GM21390 (cell line): ENCODE measurements around the gene ATP8A2.

ENCODE experiments used
- ATAC-seq: cut with Tn5 transposase; IDR thresholded peaks from one replicate; pipeline ENCODE4 v1.9.1; 2021; ENCODE audit not compliant: unreplicated experiment

ATP8A2 gene

DNA sequence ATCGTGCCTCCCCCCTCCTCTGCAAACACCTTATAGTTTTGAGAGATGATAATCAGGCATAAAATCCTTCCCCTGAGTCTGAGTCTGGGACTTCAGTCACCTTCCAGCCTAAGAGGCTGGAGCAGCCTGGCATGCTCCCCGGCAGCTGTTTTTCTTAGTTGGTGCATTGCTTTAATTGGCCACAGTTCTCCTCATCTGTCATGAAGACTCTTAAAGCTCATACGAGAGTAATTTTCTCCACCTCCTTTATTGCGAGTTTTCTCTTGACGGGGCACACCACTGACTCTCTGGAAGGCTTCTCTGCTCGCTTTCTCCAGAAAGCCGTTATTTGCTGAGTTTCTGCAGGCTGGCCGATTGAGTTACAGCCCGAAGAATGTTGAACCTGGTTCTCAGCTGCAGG, 310.5 kb downstream of the ATP8A2 start:
- ATAC-seq, result no peak

DNA sequence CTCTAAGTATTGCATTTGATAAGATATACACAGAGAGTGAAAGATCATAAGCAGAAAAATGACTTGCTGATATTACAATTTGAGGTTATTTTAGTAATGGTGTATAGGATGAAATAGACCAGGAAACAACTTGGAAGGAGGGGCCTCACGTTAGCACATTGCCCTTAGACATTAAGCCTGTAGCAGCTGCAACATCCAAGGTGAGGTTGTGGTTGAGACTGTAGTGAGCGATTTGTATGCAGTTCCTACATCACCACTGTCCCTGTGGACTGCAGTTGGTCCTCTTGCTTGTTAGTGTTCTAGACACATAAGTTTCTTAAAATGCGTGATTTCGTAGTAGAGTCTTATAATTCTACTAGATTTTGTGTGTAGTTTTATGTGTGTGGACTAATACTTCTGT, 311.3 kb downstream of the ATP8A2 start:
- ATAC-seq, result no peak

DNA sequence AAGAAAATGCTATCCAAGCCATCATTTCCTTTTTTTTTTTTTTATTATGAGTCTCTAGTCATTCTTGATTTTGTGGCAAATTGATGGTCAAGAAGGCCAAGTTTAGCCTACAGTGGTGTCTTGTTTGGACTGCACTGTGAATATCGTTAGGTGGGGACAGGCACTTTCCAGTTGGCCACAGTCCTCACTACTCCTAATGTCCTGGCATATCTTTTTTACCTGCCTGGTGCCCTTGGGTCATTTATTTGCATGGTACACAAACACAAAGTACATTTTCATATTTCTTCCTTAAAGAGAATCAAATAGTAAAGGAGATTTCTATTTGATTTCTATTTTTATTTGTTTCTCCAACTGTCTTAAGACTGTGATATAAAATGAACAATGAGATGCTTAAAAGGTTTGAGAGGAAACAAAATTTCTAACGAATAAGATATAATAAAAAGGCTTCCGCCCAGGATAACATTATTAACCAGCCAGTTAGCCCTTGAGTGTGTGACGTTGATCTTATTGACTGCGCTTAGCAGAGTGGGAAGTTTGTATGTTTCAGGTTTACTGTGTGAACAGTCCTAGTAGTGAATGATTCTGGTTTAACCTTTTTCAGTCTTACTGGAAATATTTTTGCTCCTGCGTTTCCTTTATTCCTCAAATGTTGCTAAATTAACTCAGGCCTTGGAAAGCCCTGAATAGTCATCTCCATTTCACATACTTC, 312.0 kb downstream of the ATP8A2 start:
- ATAC-seq, result no peak

DNA sequence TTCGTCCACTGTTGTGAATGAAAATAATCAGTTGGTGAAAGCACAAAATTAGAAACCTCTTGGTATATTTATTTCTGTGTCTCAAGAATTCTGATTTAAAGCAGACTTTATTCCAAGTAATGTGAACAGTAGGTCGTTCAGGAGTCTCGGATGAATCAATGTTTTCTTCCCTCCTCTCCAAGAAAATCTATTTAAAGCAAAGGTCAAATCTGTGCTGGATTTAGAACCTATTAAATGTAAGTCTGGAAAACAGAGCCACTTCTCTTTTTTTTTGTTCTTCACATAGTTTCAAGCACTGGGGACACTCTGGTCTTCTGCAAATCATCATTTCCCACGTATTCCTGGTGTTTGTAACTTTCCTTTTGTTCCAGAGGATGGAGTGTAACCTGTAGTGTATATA, 312.7 kb downstream of the ATP8A2 start:
- no peak for ATAC-seq

DNA sequence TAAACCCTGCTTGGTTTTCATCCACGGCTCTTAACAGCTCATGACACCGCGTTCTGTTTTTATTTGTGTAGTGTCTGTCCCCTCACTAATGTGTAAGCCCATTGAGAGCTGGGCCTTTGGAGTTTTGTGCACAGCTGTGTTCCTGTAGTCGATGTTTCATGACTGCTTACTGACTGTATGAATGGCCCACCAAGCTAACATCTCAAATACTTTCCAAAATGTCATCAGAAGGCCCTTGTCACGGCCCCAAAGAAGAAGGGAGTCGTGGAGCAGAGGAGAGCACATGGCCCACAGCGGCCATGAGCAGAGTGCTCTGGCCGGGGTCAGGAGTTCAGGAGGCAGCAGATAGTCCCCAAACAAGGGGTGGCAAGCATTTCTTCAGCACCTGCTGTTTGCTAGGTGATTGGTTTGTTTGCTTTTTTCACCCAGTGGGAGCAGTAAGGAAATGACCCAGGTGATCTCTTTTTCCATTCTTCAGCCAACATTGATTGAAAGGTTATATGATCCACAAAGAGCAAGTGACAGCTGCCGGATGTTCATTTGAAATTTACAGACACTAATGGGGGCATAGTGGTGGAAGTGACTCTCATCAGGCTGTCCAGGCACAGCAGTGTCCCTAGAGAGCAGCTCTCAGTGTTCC, 315.2 kb downstream of the ATP8A2 start:
- ATAC-seq, result no peak

DNA sequence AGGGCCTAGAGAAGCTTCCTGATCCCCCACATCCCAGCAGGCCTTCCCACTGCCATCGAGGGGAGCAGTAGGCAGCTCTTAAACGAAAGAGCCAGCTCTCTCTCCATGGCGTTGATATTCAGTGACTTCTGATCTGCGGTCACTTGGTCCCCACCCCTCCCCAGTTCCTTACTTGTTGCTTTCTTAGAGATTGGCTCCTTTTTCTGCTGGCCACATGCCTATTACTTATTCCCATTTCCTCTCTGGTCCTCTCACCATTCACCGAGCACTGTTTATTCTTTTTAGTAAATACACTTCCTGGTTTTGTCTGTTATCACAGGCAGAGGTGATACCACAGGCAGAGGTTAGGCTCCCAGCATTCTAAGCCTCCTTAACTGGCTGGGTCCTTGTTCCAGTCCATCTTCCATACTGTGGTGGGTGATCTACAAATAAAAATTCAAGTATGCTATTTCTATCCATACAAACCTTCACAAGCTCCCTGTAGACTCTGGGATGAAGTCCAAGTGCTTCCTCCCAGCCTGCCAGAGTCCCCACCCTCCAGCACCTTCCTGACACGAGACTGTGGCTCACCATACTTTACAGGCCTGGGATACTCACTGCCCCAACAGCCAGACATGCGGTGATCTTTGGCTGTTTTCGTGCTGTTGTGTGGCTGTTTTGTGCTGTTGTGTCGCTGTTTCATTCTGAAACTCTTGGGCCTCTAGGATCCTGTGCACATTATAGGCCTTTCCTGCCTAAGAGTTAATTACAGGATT, 315.9 kb downstream of the ATP8A2 start:
- no peak for ATAC-seq

DNA sequence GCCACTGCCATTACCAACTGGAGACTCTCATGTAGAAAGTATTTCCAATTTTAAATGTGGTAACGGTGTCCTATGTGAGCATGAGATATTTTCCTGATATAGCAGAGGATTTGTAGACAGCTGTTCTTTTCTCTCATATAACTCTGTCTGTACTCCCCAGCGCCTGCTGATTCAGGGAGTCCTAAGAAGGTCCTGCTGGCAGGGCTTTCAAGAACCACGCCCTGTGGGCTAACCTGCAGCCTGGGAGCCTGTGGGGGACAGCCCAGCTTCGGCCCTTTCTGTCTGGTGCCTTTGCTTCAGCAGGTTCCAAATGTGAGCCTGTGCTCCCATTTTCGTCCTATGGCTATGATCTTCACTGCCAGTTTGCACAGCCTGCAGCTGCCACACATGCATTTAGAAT, 316.8 kb downstream of the ATP8A2 start:
- no peak for ATAC-seq

DNA sequence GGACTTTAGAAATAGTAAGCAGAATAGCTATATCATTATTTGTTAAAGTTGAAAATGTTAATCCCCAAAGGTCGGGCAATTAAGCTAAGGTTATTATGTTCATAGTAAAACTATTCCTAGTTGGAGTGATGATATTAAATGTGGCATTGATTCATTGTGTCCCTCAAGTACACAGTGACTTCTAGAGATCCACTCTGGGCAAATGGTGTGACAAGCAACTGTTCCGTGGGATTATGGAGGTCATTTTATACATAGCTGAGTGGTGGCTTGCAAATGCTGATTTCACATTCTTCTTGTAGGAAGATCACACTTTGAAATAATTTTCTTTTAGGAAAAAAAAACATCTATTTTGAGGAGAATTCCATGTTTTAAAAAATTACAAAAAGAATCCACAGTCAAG, 317.8 kb downstream of the ATP8A2 start:
- no peak for ATAC-seq

DNA sequence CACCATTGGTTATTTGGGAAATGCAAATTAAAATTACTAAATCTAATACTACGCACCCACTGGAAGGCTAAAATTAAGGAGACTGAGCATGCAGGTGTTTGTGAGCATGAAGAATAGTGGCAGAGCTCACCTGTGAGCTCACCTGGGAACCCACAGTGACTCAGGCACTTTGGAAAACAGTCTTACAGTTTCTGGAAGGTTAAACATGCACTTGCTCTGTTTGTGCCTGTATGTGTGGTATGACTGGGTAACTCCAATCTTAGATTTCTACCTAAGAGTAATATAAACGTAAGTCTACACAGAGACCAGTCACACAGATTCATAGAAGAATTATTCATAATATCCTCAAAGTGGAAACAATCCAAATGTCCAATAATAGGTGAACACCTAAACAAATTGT, 318.8 kb downstream of the ATP8A2 start:
- ATAC-seq, result no peak

DNA sequence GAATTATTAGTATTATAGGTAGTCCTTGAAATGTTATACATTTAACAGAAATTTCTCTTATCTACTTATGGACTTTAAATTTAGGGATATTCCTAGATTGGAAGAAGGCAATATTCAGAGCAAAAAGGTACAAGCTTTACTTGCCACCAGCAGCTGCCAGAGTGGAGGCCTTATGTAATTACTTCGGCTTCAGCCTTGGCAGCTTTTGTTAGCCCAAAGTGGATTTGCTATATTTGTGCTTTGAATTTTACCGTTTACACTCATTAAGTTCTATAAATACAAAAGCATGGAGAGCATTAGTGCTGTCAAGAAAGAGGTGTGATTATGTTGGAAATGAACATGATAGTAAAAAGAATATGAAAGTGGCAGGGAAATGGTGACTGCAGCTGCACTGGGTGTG, 319.9 kb downstream of the ATP8A2 start:
- ATAC-seq, result no peak

DNA sequence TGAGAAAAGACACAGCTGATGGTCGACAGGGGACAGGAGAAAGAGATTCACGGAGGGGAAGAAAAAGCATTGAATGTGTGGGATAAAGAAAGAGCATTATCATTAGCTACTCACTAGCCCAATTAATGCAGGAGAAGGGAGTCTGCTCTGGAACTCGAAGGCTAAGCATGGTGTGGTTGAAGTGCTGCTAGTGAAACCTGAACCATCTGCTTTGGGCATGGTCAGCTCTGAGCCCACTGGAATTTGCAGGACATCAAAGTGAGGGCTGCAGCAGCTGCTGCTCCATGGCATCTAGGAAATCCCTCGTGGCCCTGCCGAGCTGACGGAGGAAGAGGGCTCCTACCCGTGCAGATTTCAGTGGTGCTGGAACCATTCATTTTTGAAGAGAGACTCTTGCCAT, 320.3 kb downstream of the ATP8A2 start:
- ATAC-seq, result no peak

DNA sequence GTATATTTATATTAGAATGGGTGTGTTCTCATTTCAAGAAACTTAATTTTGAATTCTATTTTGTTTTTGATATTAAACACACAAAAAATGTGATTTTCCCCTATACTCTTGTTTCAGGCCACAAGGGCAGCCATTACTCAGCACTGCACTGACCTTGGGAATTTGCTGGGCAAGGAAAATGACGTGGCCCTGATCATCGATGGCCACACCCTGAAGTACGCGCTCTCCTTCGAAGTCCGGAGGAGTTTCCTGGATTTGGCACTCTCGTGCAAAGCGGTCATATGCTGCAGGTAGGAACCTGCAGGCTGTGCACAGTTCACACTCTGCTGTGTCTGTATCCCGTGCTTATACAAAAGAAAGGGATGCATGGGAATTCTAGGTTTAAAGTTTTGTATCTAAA, 327.3 kb downstream of the ATP8A2 start:
- ATAC-seq, result no peak

DNA sequence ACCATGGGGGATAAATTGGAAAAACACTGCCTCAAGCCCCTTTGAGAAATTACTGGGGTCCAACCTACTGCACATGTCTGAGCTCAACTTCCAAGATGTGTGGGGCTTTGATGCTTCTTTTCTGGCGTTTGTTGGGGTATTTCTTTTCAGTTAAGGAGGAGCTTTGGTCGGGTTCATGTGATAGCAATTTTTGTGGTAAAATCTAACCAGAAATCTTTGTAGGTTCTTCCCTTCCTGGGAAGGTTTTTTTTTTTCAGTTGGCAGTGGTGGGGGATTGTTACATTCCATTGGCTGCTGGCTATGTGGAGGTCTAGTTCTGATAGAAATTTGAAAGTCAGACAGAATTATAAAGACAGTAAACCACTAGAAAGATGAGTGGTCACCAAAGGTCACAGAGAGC, 327.8 kb downstream of the ATP8A2 start:
- ATAC-seq, result no peak

DNA sequence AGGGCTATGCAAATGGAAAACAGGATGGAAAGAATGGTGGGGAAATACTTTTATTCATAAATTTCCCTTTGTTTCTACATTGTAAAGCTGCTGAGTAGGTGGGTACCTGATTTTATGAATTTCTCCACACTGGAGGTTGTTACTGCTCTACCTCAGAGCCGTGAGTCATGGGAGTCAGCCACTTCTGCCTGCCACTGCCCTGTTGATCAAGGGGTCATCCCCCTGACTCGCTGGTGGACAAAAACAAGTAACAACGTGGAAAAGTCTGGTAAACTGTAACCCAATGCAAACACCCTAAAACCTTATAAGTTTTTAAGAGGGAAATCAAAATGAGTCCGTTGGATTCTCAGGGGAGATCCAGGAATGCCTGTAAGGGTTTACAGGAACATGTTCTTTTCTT, 329.5 kb downstream of the ATP8A2 start:
- no peak for ATAC-seq

DNA sequence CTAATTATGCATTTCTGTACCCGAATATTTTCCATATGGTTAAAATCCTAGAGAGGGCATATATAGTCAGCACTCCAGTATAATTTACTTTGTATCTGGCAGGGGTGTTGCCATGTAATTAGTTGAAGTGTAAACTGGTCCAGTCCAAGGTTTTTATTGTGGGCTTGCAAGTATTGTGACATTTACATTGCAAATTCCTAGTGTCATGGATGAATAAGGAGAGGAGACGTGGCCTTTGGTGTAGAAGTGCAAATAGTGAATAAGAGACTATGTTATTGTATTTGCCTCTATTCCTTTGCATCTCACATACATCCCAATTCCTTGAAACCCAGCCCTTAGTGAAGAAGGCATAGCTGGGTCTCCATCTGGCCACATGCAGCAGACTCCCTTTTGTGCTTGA, 330.6 kb downstream of the ATP8A2 start:
- ATAC-seq, result no peak

DNA sequence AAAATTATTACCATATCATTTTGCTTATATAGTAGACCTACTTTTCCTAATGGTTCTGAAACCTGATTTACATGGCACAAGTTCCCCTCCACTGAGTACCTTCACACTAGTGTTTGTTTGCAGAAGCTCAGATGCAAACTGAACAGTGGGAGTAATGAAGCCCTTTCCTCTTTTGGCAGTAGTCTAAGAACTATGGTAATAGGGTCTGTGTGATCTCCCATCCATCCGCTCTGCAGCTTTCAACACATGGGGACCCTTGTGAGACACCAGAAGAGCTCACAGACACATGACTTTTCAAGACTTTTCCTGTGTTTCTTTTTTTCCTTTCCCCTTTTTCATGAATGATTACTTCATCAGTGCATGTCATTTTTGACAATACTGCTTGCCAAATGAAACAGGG, 336.0 kb downstream of the ATP8A2 start:
- no peak for ATAC-seq

DNA sequence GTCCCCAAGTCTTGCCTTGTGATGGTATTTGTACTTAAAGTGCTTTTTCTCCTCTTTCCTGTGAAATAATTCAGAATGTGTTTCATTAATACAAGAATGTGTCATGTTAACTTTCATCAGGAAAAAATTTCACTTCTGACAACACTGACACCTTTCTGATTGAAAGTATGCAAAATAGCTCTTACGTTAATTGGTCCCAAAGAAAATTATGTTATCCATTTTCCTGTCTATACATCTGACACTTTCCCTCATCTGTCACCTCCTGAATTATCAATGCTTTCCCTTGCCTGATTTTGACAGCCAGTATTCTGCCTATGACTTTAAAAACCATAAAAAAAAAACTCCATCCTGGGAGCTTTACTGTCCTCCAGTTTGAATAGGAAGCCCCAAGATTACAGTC, 336.5 kb downstream of the ATP8A2 start:
- no peak for ATAC-seq

DNA sequence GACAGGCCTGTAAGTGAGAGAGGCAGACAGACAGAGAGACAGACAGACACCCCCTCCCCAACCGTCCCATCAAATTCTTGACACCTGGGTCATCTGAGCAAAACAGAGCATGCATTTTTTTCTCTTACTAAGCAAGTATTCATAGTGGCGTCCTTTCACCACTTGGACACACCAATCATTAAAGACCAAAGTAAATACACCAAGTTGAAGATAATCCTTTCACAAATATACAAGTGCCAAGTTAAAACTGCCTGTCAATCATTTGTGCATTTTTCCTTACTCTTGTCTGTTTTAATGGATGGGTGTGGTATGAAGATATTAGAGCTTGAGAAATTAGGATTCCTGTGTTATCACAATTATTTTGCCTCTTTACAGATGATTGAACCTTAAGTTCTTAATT, 337.3 kb downstream of the ATP8A2 start:
- ATAC-seq, result no peak

DNA sequence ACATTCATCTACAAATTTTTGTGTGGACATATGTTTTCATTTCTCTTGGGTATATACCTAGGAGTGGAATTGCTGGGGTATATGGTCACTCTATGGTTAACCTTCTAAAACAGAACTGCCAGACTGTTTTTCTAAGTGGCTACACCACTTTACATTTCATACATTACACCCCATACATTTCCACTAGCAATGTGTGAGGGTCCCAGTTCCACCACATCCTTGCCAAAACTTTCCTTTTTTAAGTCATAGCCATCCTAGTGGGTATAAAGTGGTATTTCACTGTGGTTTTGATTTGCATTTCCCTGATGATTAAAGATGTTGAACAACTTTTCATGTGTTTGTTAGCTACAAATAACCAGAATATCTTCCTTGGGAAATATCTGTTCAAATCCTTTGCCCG, 344.0 kb downstream of the ATP8A2 start:
- no peak for ATAC-seq

DNA sequence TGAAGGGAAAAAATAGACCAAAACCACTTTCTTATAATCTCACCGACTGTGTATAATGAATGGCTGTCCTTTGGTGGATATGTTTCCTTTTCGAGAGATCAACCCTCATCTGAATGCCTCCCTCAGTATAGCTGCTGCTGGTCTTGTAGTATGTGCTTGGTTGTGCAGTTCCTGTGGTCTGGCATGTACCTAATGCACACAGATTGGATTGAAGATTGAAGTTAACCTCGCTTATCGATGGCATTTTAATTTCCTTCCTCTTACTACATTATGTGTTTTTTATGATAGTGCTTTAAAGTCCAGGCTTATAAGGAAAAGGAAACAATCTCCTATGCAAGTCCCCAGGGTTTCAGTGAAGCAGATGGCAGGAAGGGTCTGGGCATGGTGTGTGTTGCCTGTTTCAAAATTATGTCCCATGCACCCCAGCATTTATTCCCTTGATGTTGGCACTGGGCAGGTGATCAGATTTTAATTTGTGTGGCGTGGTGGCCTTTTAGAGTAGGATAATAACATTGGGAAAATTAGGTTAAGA, 346.0 kb downstream of the ATP8A2 start:
- ATAC-seq, result no peak

DNA sequence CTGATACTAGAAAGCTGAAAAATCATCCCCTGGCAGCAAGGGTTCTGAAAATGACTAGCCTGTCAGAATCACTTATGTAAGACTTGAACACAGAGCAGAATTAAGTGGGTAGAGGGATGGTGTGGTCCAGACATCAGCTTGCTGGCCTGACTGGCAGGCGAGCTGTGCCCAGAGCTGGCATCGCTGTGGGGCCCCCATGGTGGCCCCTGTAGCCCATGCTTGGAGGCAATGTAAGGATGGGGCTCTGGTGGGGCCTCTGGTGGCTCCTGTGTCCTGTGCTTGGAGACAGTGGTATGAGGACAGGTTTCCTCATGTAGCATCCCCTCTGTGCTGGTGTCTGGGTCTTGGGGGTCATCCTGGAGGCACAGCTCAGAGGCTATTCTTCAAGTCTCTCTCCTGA, 347.9 kb downstream of the ATP8A2 start:
- ATAC-seq, result no peak

DNA sequence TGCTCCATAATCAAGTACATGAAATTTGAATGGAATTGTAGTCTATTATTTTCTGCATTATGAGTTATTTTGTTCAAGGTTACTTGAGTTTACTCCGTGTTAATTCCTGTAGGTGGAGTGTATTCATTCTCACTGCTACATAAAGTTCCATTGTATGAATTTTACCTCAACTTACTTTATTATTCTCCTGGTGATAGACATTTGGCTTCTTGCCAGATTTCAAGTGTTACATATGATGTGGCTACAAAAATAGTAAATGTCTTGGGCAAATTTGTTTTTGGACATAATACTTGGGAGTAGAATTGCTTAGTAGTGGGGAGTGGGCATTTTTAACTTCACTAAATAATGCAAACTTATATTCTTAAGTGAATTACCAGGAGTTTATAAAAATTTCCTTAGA, 351.1 kb downstream of the ATP8A2 start:
- no peak for ATAC-seq
